ENCODE measurements around the gene TF. TPM values are rescaled to one million over a fixed set of nuclear protein-coding genes. Genes with fewer than 3 reads are reported as not detected.

The TF gene
- total and polyA plus RNA-seq, 10 donors = 1.7 to 81.8 (median 3.9) TPM

- 82 to 93% (median 89%) methylated on average over 5 to 7 of the region's 7 CpGs for WGBS, 5 donors
- TF ChIP-seq POLR2A (IDR thresholded peaks at IDR 0.05) (no peak), POLR2AphosphoS5 (IDR thresholded peaks at IDR 0.05) (no peak)
- TF ChIP-seq, protein P1, sequence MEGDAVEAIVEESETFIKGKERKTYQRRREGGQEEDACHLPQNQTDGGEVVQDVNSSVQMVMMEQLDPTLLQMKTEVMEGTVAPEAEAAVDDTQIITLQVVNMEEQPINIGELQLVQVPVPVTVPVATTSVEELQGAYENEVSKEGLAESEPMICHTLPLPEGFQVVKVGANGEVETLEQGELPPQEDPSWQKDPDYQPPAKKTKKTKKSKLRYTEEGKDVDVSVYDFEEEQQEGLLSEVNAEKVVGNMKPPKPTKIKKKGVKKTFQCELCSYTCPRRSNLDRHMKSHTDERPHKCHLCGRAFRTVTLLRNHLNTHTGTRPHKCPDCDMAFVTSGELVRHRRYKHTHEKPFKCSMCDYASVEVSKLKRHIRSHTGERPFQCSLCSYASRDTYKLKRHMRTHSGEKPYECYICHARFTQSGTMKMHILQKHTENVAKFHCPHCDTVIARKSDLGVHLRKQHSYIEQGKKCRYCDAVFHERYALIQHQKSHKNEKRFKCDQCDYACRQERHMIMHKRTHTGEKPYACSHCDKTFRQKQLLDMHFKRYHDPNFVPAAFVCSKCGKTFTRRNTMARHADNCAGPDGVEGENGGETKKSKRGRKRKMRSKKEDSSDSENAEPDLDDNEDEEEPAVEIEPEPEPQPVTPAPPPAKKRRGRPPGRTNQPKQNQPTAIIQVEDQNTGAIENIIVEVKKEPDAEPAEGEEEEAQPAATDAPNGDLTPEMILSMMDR (IDR thresholded peaks at IDR 0.05 in 8 of 11, conservative IDR thresholded peaks at IDR 0.05 in 3 of 11) = no peak
- intact Hi-C loops (cut with DNase I; ENCODE audit: low total_unique reads) = no loop called here
Observed at GRCh38 chr3:133843634-133844033, 97.4 kb downstream of the TF start.

DNA sequence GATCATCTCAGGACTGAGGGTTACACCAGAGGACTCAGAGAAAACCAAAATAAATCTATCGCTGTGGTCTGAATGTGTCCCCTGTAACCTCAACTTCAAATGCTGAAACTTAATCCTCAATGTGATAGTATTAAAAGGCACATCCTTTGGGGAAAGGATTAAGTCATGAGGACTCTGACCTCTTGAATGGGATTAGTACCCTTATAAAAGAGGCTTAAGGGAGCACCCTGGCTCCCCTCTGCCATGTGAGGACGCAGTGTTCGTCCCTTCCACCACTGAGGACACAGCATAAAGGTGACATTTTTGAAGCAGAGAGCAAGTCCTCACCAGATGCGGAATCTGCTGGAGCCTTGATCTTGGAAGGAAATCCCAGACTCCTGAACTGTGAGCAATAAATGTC lies 98.9 kb downstream of the TF start:
- no peak for DNase-seq
- H3K4me3 ChIP-seq = no peak overlapping the region
- H3K9me3 ChIP-seq = peaks cover 0 to 5% (median 0%) of the 10 kb centered on the region in 8 donors
- TF ChIP-seq POLR2AphosphoS5 (IDR thresholded peaks at IDR 0.05) = no peak
- TF ChIP-seq POLR2A (IDR thresholded peaks at IDR 0.05) = no peak
- TF ChIP-seq, protein P1 (IDR thresholded peaks at IDR 0.05 in 8 of 11, conservative IDR thresholded peaks at IDR 0.05 in 3 of 11) = no peak
- no peaks in the 10 kb centered on the region for H3K27me3 ChIP-seq (replicated peaks in 1 of 7)
- H3K4me1 ChIP-seq = no peaks in the 10 kb centered on the region
- no peaks in the 10 kb centered on the region for H3K36me3 ChIP-seq
- intact Hi-C loops (cut with DNase I; ENCODE audit: low total_unique reads) = no loop called here
- H3K27ac ChIP-seq = no peak overlapping the region
- 89 to 99% (median 96%) methylated on average over 4 of the region's 4 CpGs for WGBS, 5 donors

More at GRCh38 chr3:133843634-133844033, 97.4 kb downstream of the TF start:
- H3K27ac ChIP-seq = no peak overlapping the region
- peaks cover 0 to 8% (median 2%) of the 10 kb centered on the region in 6 donors for H3K36me3 ChIP-seq
- no peaks in the 10 kb centered on the region for H3K27me3 ChIP-seq (replicated peaks in 1 of 7)
- peaks cover 0 to 5% (median 0%) of the 10 kb centered on the region in 8 donors for H3K9me3 ChIP-seq
- no peaks in the 10 kb centered on the region for H3K4me1 ChIP-seq
- H3K4me3 ChIP-seq = no peak overlapping the region
- DNase-seq = no peak

Small RNAs within 50 kb of the gene (small RNA-seq; reads per million reads assigned to genes)
- 0 reads per million in 4 donors for gene RNA5SP140

Other genes with a start within 250 kb of the TF start
- 100 to 1,000 TPM; 190 to 253 (median 218) TPM for gene CDV3, start 172.7 kb upstream of the TF start, total RNA-seq
- 100 to 1,000 TPM in 1 of 3 donors, 10 to 100 TPM in 2; 68.1 to 125 (median 91.2) TPM for gene CDV3, start 172.7 kb upstream of the TF start, polyA plus RNA-seq
- 10 to 100 TPM; 28.1 to 61.9 (median 37.6) TPM for gene TOPBP1, start 84.5 kb upstream of the TF start, total RNA-seq
- gene TOPBP1, start 84.5 kb upstream of the TF start, polyA plus RNA-seq = 10 to 100 TPM; 11.0 to 12.4 (median 11.2) TPM
- gene SRPRB, start 59.4 kb downstream of the TF start, total RNA-seq = 10 to 100 TPM; 22.3 to 38.5 (median 28.1) TPM
- gene SRPRB, start 59.4 kb downstream of the TF start, polyA plus RNA-seq = 10 to 100 TPM; 11.5 to 18.7 (median 17.8) TPM
- gene RAB6B, start 149.5 kb downstream of the TF start, total RNA-seq = 10 to 100 TPM in 2 of 7 donors, 1 to 10 TPM in 5; 6.1 to 20.4 (median 9.7) TPM
- gene RAB6B, start 149.5 kb downstream of the TF start, polyA plus RNA-seq = 1 to 10 TPM; 1.3 to 8.3 (median 6.7) TPM